ENCODE data around the gene TMLHE. TPM values are rescaled to one million over a fixed set of nuclear protein-coding genes. Genes with fewer than 3 reads are reported as not detected.
"Not testable (repeated sequence)": the region's sequence is repeated elsewhere in the genome, so short reads cannot be mapped to it uniquely, and the experiment has no call there.

TMLHE gene
- total RNA-seq, 4 donors from 2014 or later = 7.9 to 16.2 (median 14.4) TPM

DNA sequence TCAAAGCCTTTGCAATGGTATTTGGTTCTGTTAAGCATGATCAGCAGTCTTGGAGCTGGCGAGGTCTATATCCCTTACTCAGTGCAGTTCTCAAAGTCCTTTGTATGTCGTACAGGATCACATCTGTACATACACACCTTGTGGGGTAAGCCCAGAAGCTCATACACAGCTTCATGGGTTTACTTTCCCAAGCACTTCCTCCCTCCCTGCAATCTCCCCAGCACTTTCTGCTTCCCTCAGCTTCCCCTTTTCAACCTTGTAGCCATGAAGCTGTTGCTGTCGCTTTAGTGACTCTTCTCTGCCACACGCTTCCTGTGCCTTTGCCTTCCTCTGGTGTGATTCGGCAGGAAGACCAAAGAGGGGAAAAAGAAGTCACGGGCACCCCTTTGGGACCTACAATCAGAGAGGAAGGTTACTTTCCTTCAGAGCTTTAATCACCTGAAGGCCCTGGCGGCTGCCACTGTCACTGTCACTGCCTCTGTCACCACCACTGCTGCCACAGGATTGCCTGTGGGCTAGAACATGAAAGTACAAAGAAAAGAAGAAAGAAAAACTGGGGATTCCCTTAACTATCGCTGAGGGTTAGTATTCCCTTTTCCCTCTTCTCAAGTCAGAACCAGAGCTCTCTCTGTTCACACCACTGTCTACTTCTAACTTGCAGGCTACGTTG lies 146.3 kb downstream of the TMLHE start:
- intact Hi-C loops (cut with DNase I) = not testable (repeated sequence)

DNA sequence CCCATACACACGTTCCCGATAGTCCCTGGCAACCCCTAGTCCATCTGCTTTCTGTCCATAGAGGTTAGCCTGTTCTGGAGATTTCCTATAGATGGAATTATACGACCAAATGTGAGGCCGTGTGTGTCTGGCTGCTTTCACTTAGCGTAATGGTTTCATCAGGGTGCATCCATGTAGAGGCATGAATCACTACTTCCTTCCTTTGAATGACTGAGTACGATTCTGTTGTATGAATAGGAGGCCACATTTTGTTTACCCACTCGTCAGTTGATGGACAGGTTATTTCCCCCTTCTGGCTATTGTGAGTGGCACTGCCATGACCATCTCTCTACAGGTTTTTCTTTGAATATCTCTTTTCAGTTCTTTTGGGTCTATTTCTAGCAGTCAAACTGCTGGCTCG lies 152.3 kb downstream of the TMLHE start:
- H3K4me1 ChIP-seq; intact Hi-C loops (cut with DNase I); H3K36me3 ChIP-seq; H3K9me3 ChIP-seq; H3K27me3 ChIP-seq; DNase-seq; H3K27ac ChIP-seq; H3K4me3 ChIP-seq: not testable (repeated sequence)
- WGBS, 2 donors = no CpG with 5 or more reads among the region's 8 CpGs

More for the DNA sequence above, 146.3 kb downstream of the TMLHE start:
- H3K36me3 ChIP-seq, H3K4me1 ChIP-seq, H3K4me3 ChIP-seq, H3K27me3 ChIP-seq, H3K27ac ChIP-seq, DNase-seq, H3K9me3 ChIP-seq: not testable (repeated sequence)
- no CpG with 5 or more reads among the region's 9 CpGs for WGBS, 2 donors

- H3K36me3 ChIP-seq; H3K9me3 ChIP-seq; H3K27ac ChIP-seq; H3K4me1 ChIP-seq; H3K27me3 ChIP-seq; DNase-seq; intact Hi-C loops (cut with DNase I); H3K4me3 ChIP-seq: not testable (repeated sequence)
- no CpG with 5 or more reads among the region's 51 CpGs for WGBS, 2 donors
These were observed 154.3 kb downstream of the TMLHE start, which contains the start of gene F8A3 for GRCh38 chrX:155458471-155458870. TSS of gene F8A3 (minus strand) at chrX:155458620. CDS start at chrX:155458600, 20 bp downstream.

DNA sequence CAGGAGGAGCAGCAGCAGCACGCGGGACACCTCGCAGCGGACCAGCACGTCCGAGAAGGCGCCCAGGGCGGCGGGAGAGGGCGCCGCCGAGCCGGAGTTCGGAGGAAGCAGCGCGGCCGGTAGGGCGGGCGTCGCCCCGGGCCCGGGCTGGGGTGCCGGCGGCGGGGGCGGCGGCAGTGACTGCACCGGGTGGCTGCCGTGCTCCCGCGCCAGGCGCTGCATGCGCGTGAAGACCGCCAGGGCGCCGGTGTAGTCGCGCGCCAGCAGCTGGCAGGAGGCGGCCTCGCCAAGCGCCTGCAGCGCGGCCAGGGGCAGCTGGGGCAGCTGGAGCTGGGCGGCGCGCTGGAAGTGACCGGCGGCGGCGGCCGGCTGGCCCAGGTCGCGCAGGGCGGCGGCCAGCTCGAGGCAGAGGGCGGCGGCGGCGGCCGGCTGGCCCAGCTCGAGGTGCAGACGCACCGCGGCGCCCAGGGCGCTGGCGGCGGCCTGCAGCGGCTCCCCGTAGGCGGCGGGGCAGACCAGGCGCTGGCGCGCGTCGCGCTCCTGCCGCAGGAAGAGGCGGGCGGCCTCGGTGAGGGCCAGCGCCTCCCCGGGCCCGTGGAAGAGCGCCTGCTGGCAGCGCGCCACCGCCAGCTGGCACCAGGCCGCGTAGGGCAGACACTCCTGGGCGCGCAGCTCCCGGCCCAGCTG lies 154.8 kb downstream of the TMLHE start:
- intact Hi-C loops (cut with DNase I); H3K36me3 ChIP-seq; DNase-seq; H3K27me3 ChIP-seq; H3K9me3 ChIP-seq; H3K27ac ChIP-seq; H3K4me3 ChIP-seq; H3K4me1 ChIP-seq: not testable (repeated sequence)
- no CpG with 5 or more reads among the region's 97 CpGs for WGBS, 2 donors

GRCh38 chrX:155441097-155441496 lies 171.7 kb downstream of the TMLHE start:
- intact Hi-C loops (cut with DNase I) = no loop called here
- Histone ChIP-seq H3K9me3 (peaks cover 0 to 15% (median 0%) of the 10 kb centered on the region in 3 donors), H3K4me1 (no peaks in the 10 kb centered on the region), H3K4me3 (no peak overlapping the region), H3K27ac (no peak overlapping the region), H3K27me3 (no peaks in the 10 kb centered on the region), H3K36me3 (no peaks in the 10 kb centered on the region)
- TF ChIP-seq CTCF (IDR thresholded peaks at IDR 0.05) = no peak
- no peak for TF ChIP-seq POLR2A (IDR thresholded peaks at IDR 0.05)
- no peak for DNase-seq

Small RNAs within 50 kb of the gene (small RNA-seq; reads per million reads assigned to genes)
- 0 reads per million in 4 donors for gene MIR1184-3

Other genes with a start within 250 kb of the TMLHE start
- not detected for gene F8A2, start 230.9 kb downstream of the TMLHE start, total RNA-seq
- gene F8A3, start 154.3 kb downstream of the TMLHE start, total RNA-seq = 10 to 100 TPM in 2 of 4 donors, 1 to 10 TPM in 2; 1.2 to 12.7 (median 8.8) TPM
- gene SPRY3, start 366 bp downstream of the TMLHE start, total RNA-seq = under 1 TPM; 0.34 to 0.95 (median 0.46) TPM